HG03196 (cell line): ENCODE measurements around the gene ZNF780B.
"Not testable (repeated sequence)": the region's sequence is repeated elsewhere in the genome, so short reads cannot be mapped to it uniquely, and the experiment has no call there.

Experiments used
- ATAC-seq: cut with Tn5 transposase; IDR thresholded peaks from one replicate; pipeline ENCODE4 v1.9.1; 2021; ENCODE audit not compliant: unreplicated experiment

The ZNF780B gene

GRCh38 chr19:40041718-40042117 lies 14.3 kb downstream of the ZNF780B start:
- not testable (repeated sequence) for ATAC-seq

GRCh38 chr19:40038047-40038446 lies 18.0 kb downstream of the ZNF780B start:
- not testable (repeated sequence) for ATAC-seq

- ATAC-seq = no peak
Measured at GRCh38 chr19:40035996-40036395, 20.0 kb downstream of the ZNF780B start.

GRCh38 chr19:40033989-40034560 lies 22.0 kb downstream of the ZNF780B start:
- no peak for ATAC-seq

- ATAC-seq = no peak
Measured at GRCh38 chr19:40026597-40026970, 29.4 kb downstream of the ZNF780B start.

GRCh38 chr19:40025938-40026596 lies 30.0 kb downstream of the ZNF780B start:
- ATAC-seq = no peak

GRCh38 chr19:40023969-40024368 lies 32.1 kb downstream of the ZNF780B start:
- ATAC-seq = no peak

GRCh38 chr19:40013991-40014390 lies 42.0 kb downstream of the ZNF780B start:
- no peak for ATAC-seq

GRCh38 chr19:40009674-40010073 lies 46.4 kb downstream of the ZNF780B start:
- no peak for ATAC-seq

GRCh38 chr19:40006273-40006691 lies 49.7 kb downstream of the ZNF780B start:
- no peak for ATAC-seq

- ATAC-seq = no peak
Measured at GRCh38 chr19:40005691-40006272, 50.2 kb downstream of the ZNF780B start.

GRCh38 chr19:39998501-39998900 lies 57.5 kb downstream of the ZNF780B start:
- ATAC-seq = no peak

GRCh38 chr19:39997638-39998216 lies 58.3 kb downstream of the ZNF780B start:
- no peak for ATAC-seq

- ATAC-seq = peak; percentile 83
Measured at GRCh38 chr19:39996811-39997637, 59.0 kb downstream of the ZNF780B start, which contains the start of gene ZNF546. TSS of gene ZNF546 (plus strand) at chr19:39997060. CDS start at chr19:39998327, 1,267 bp downstream.

GRCh38 chr19:39996218-39996810 lies 59.7 kb downstream of the ZNF780B start:
- ATAC-seq = no peak

GRCh38 chr19:39995794-39996193 lies 60.2 kb downstream of the ZNF780B start:
- ATAC-seq = no peak

GRCh38 chr19:39994361-39994760 lies 61.7 kb downstream of the ZNF780B start:
- no peak for ATAC-seq

- ATAC-seq = no peak
Measured at GRCh38 chr19:39993605-39994004, 62.4 kb downstream of the ZNF780B start.

GRCh38 chr19:39987596-39987995 lies 68.4 kb downstream of the ZNF780B start:
- ATAC-seq = no peak

GRCh38 chr19:39987167-39987566 lies 68.9 kb downstream of the ZNF780B start:
- no peak for ATAC-seq

- no peak for ATAC-seq
Measured at GRCh38 chr19:39986643-39987042, 69.4 kb downstream of the ZNF780B start.
